HG02970 (cell line): ENCODE results near the gene ZBTB8OS.
"Not testable (repeated sequence)": the region's sequence is repeated elsewhere in the genome, so short reads cannot be mapped to it uniquely, and the experiment has no call there.

Experiments used
- ATAC-seq: cut with Tn5 transposase; IDR thresholded peaks from one replicate; pipeline ENCODE4 v1.9.1; 2021; ENCODE audit warnings: mild to moderate bottlenecking, moderate library complexity, moderate number of reproducible peaks; ENCODE audit not compliant: unreplicated experiment, low FRiP score

Gene ZBTB8OS

GRCh38 chr1:32650248-32650751 is at the start of gene ZBTB8OS:
ZBTB8OS (minus strand) TSS chr1:32650550; CDS start chr1:32650529, 21 bp downstream.
- ATAC-seq, result peak; percentile 61

- ATAC-seq, result not testable (repeated sequence)
Measured at GRCh38 chr1:32696996-32697395, 46.6 kb upstream of the ZBTB8OS start.

- no peak for ATAC-seq
Measured at GRCh38 chr1:32696041-32696440, 45.7 kb upstream of the ZBTB8OS start.

- no peak for ATAC-seq
Measured at GRCh38 chr1:32695098-32695904, 45.0 kb upstream of the ZBTB8OS start.

- ATAC-seq, result no peak
Measured at GRCh38 chr1:32693455-32694174, 43.3 kb upstream of the ZBTB8OS start.

- ATAC-seq, result no peak
Measured at GRCh38 chr1:32686387-32686786, 36.0 kb upstream of the ZBTB8OS start.

GRCh38 chr1:32685498-32685897 is 35.1 kb upstream of the ZBTB8OS start:
- ATAC-seq, result no peak

GRCh38 chr1:32684167-32684811 is 33.9 kb upstream of the ZBTB8OS start:
- no peak for ATAC-seq

GRCh38 chr1:32683397-32683796 is 33.0 kb upstream of the ZBTB8OS start:
- no peak for ATAC-seq

- no peak for ATAC-seq
Measured at GRCh38 chr1:32681999-32682398, 31.6 kb upstream of the ZBTB8OS start.

- no peak for ATAC-seq
Measured at GRCh38 chr1:32681509-32681908, 31.2 kb upstream of the ZBTB8OS start.

- ATAC-seq, result no peak
Measured at GRCh38 chr1:32680642-32681041, 30.3 kb upstream of the ZBTB8OS start.

- ATAC-seq, result not testable (repeated sequence)
Measured at GRCh38 chr1:32679993-32680392, 29.6 kb upstream of the ZBTB8OS start.

GRCh38 chr1:32676945-32677344 is 26.6 kb upstream of the ZBTB8OS start:
- ATAC-seq, result no peak

GRCh38 chr1:32668716-32669115 is 18.4 kb upstream of the ZBTB8OS start:
- ATAC-seq, result not testable (repeated sequence)

GRCh38 chr1:32666901-32667566 is 16.7 kb upstream of the ZBTB8OS start:
- no peak for ATAC-seq

GRCh38 chr1:32665915-32666314 is 15.6 kb upstream of the ZBTB8OS start:
- no peak for ATAC-seq

- no peak for ATAC-seq
Measured at GRCh38 chr1:32659581-32659980, 9.2 kb upstream of the ZBTB8OS start.

GRCh38 chr1:32652244-32652962 is 2.1 kb upstream of the ZBTB8OS start:
- no peak for ATAC-seq
